Peyer's patch (tissue), 4 donors: ENCODE data around the gene KPNA6. TPM values are rescaled to one million over a fixed set of nuclear protein-coding genes. Genes with fewer than 3 reads are reported as not detected.

Experiments
- DNase-seq, 3 donors: peaks; one replicate each; pipeline ENCODE4 v3.0.0-alpha.2; 2017 to 2019
- H3K27ac ChIP-seq, 4 donors: fragments of 200-600 bp; sonication (generic); one replicate each; pipeline ENCODE4 v1.5.1; 2016 to 2019
- H3K27me3 ChIP-seq, 2 donors: fragments of 200-600 bp; sonication (generic); one replicate each; pipeline ENCODE4 v1.5.1; 2019
- H3K36me3 ChIP-seq, 3 donors: fragments of 200-600 bp; sonication (generic); one replicate each; pipeline ENCODE4 v1.5.1; 2016 to 2019
- H3K4me1 ChIP-seq, 4 donors: fragments of 200-600 bp; sonication (generic); one replicate each; pipeline ENCODE4 v1.5.1; 2016 to 2019
- H3K4me3 ChIP-seq, 4 donors: fragments of 200-600 bp; sonication (generic); 1 replicate in 3 of 4; 2 replicates in 1 of 4; pipeline ENCODE4 v1.5.1; 2016 to 2019; ENCODE audit warnings: mild to moderate bottlenecking in 1 of 4
- H3K9me3 ChIP-seq, 4 donors: fragments of 200-600 bp; sonication (generic); one replicate each; pipeline ENCODE4 v1.5.1; 2016 to 2019; ENCODE audit warnings: mild to moderate bottlenecking in 1 of 4
- POLR2A ChIP-seq, 2 donors: fragments of 450-650 bp; IDR thresholded peaks; one replicate each; pipeline ENCODE4 v1.5.1; 2017; ENCODE audit warnings: antibody characterized with exemption in 2 of 2, mild to moderate bottlenecking in 2 of 2, moderate library complexity in 2 of 2
- total RNA-seq, 4 donors: library from RNA; depleted of rRNA; stranded (reverse); fragments of >200 nt; gene quantifications; one replicate each; pipeline ENCODE4 v1.1.0, GENCODE V29; 2016
- TF ChIP-seq, protein P1 (sequence below), 6 experiments: fragments of 450-650 bp in 4 of 6; fragments of 200-600 bp in 2 of 6; sonication (generic) in 1 of 6; IDR thresholded peaks; one replicate each; pipeline ENCODE4 v1.5.1; 2017 to 2019; ENCODE audit warnings: antibody characterized with exemption in 6 of 6, mild to moderate bottlenecking in 3 of 6, moderate library complexity in 1 of 6

Gene KPNA6
- total RNA-seq, 4 donors from 2014 or later = 24.8 to 29.8 (median 25.6) TPM

DNA sequence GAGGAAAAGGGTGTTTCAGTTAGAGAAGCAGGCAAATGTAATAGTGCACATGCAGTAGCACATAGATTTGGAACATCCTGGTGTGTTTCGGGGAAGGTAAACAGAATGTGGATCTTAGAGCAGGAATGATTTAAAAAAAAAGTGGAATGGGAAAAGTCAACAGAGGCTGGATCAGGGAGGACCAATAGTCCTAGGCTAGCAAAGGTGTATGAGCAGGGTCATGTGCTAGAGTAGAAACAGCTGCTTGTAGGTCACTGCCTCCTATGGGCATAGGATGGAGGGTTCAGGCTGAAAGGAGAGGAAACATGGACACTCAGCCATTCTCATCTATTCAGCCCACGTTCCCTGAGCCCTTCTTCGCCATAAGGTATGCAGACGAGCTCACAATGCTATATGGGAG lies 3.7 kb upstream of the KPNA6 start:
- TF ChIP-seq, protein P1, sequence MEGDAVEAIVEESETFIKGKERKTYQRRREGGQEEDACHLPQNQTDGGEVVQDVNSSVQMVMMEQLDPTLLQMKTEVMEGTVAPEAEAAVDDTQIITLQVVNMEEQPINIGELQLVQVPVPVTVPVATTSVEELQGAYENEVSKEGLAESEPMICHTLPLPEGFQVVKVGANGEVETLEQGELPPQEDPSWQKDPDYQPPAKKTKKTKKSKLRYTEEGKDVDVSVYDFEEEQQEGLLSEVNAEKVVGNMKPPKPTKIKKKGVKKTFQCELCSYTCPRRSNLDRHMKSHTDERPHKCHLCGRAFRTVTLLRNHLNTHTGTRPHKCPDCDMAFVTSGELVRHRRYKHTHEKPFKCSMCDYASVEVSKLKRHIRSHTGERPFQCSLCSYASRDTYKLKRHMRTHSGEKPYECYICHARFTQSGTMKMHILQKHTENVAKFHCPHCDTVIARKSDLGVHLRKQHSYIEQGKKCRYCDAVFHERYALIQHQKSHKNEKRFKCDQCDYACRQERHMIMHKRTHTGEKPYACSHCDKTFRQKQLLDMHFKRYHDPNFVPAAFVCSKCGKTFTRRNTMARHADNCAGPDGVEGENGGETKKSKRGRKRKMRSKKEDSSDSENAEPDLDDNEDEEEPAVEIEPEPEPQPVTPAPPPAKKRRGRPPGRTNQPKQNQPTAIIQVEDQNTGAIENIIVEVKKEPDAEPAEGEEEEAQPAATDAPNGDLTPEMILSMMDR (IDR thresholded peaks at IDR 0.05) = no peak
- TF ChIP-seq POLR2A (IDR thresholded peaks at IDR 0.05) = no peak
- peaks cover 0 to 6% (median under 1%) of the 10 kb centered on the region in 4 donors for H3K4me1 ChIP-seq
- H3K9me3 ChIP-seq = no peaks in the 10 kb centered on the region
- H3K4me3 ChIP-seq = no peak overlapping the region
- no peak for DNase-seq
- H3K27me3 ChIP-seq = no peaks in the 10 kb centered on the region
- H3K36me3 ChIP-seq = peaks cover 0 to 22% (median 0%) of the 10 kb centered on the region in 3 donors
- no peak overlapping the region for H3K27ac ChIP-seq

DNA sequence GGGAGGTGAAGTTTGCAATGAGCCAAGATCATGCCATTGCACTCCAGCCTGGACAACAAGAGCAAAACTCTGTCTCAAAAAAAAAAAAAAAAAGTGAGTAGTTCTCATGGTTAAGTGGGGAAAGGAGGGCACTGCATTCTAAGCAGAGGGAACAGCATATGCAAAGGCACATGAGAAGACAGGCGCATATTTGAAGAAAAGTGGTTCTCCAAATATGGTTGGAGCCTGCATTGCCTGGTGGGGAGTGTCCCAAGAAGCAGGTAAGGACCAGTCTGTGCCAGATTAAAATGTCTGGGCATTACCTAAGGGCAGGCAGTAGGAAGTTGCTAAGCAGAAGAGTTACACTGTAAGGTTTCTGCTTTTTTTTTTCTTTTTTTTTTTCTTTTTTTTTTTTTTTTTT lies 2.5 kb upstream of the KPNA6 start:
- peaks cover 0 to 18% (median 7%) of the 10 kb centered on the region in 4 donors for H3K4me1 ChIP-seq
- peaks cover 0 to 12% (median 0%) of the 10 kb centered on the region in 3 donors for H3K36me3 ChIP-seq
- no peaks in the 10 kb centered on the region for H3K27me3 ChIP-seq
- H3K4me3 ChIP-seq = no peak overlapping the region
- no peak for DNase-seq
- TF ChIP-seq, protein P1 (IDR thresholded peaks at IDR 0.05) = no peak
- no peak for TF ChIP-seq POLR2A (IDR thresholded peaks at IDR 0.05)
- no peaks in the 10 kb centered on the region for H3K9me3 ChIP-seq
- no peak overlapping the region for H3K27ac ChIP-seq

GRCh38 chr1:32106663-32107275 lies 1.1 kb upstream of the KPNA6 start:
- Histone ChIP-seq H3K36me3 (peaks cover 0 to 8% (median 0%) of the 10 kb centered on the region in 3 donors), H3K27ac (no peak overlapping the region), H3K27me3 (no peaks in the 10 kb centered on the region), H3K4me3 (peak overlapping the region in 1 of 4 donors; percentile 99), H3K9me3 (no peaks in the 10 kb centered on the region), H3K4me1 (peaks cover 0 to 31% (median 15%) of the 10 kb centered on the region in 4 donors)
- no peak for DNase-seq
- TF ChIP-seq, protein P1 (IDR thresholded peaks at IDR 0.05) = no peak
- no peak for TF ChIP-seq POLR2A (IDR thresholded peaks at IDR 0.05)

DNA sequence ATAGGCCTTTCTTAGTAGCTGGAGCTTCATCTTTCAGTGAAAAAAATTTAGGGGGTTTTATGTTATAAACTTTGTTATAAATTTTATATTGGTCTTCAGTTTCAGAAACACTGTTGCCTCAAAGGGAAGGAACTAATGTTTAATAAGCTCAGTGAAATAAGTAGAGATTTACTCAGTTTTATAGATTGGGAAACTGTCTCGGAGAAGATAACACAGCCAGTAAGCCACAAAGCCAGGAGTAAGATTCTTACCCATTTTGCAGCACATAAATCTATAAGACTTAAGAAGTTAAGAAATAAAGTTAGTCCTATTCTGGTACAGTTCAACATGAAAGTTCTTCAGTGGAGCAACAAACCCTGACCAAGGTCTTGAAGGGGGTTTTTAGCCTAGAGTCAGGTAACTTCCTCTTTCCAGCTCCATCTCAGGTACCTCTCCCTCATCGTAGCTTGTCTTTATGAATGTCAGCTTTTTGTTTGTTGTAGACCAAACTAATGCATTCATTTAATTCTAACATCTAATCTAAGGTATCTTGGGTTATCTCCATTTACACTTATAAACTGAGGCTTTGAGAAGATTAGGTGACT lies 3.3 kb downstream of the KPNA6 start:
- no peak for TF ChIP-seq POLR2A (IDR thresholded peaks at IDR 0.05)
- TF ChIP-seq, protein P1 (IDR thresholded peaks at IDR 0.05) = no peak
- Histone ChIP-seq H3K27ac (no peak overlapping the region), H3K27me3 (no peaks in the 10 kb centered on the region), H3K36me3 (no peaks in the 10 kb centered on the region), H3K4me1 (peaks cover 0 to 41% (median 18%) of the 10 kb centered on the region in 4 donors), H3K4me3 (no peak overlapping the region), H3K9me3 (no peaks in the 10 kb centered on the region)
- no peak for DNase-seq

GRCh38 chr1:32111789-32112188 lies 3.9 kb downstream of the KPNA6 start:
- H3K36me3 ChIP-seq = no peaks in the 10 kb centered on the region
- H3K9me3 ChIP-seq = no peaks in the 10 kb centered on the region
- no peaks in the 10 kb centered on the region for H3K27me3 ChIP-seq
- no peak for DNase-seq
- H3K4me1 ChIP-seq = peaks cover 0 to 46% (median 18%) of the 10 kb centered on the region in 4 donors
- H3K4me3 ChIP-seq = no peak overlapping the region
- H3K27ac ChIP-seq = no peak overlapping the region
- TF ChIP-seq POLR2A (IDR thresholded peaks at IDR 0.05) = no peak
- TF ChIP-seq, protein P1 (IDR thresholded peaks at IDR 0.05) = no peak
